ENCODE measurements around the gene DNAJC19.

DNAJC19 gene

GRCh38 chr3:180961087-180961486 lies 28.4 kb downstream of the DNAJC19 start:
- no peak for DNase-seq (ENCODE audit: low read depth in 2 of 2)

- no peak for DNase-seq (ENCODE audit: low read depth in 2 of 2)
Measured at GRCh38 chr3:180959691-180960090, 29.8 kb downstream of the DNAJC19 start.

- no peak for DNase-seq (ENCODE audit: low read depth in 2 of 2)
Measured at GRCh38 chr3:180947761-180948390, 41.7 kb downstream of the DNAJC19 start.

- DNase-seq (ENCODE audit: low read depth in 2 of 2): no peak
Measured at GRCh38 chr3:180940826-180941225, 48.7 kb downstream of the DNAJC19 start.

- no peak for DNase-seq (ENCODE audit: low read depth in 2 of 2)
Measured at GRCh38 chr3:180934638-180935037, 54.9 kb downstream of the DNAJC19 start.
